DMS 273 treated with DMSO at 0.1 percent for 48 hours (cell line): ENCODE data around the gene ERGIC1.

Source experiments
- DNase-seq: peaks from one replicate; lab custom pipeline; 2025; lab: John Stamatoyannopoulos, UW

ERGIC1 gene

GRCh38 chr5:172950176-172950965, 116.3 kb downstream of the ERGIC1 start:
- no peak for DNase-seq

- no peak for DNase-seq
These were observed 117.5 kb downstream of the ERGIC1 start for GRCh38 chr5:172951371-172952033.

- no peak for DNase-seq
These were observed 118.0 kb downstream of the ERGIC1 start for GRCh38 chr5:172952034-172952511.

GRCh38 chr5:172953776-172954675, 120.0 kb downstream of the ERGIC1 start:
- no peak for DNase-seq

GRCh38 chr5:172954751-172955159, 120.7 kb downstream of the ERGIC1 start:
- DNase-seq, result no peak

- DNase-seq, result no peak
These were observed 122.2 kb downstream of the ERGIC1 start for GRCh38 chr5:172956228-172956627.

GRCh38 chr5:172956936-172957335, 122.9 kb downstream of the ERGIC1 start:
- no peak for DNase-seq

GRCh38 chr5:172957458-172957857, 123.4 kb downstream of the ERGIC1 start:
- DNase-seq, result no peak

- DNase-seq, result no peak
These were observed 124.4 kb downstream of the ERGIC1 start for GRCh38 chr5:172958331-172959046.

GRCh38 chr5:172959824-172960799, 126.1 kb downstream of the ERGIC1 start:
- DNase-seq, result no peak

- no peak for DNase-seq
These were observed 135.9 kb downstream of the ERGIC1 start for GRCh38 chr5:172969921-172970320.

- no peak for DNase-seq
These were observed 137.4 kb downstream of the ERGIC1 start for GRCh38 chr5:172971482-172971881.

GRCh38 chr5:172972552-172972951, 138.5 kb downstream of the ERGIC1 start:
- DNase-seq, result no peak

GRCh38 chr5:172973127-172973916, 139.3 kb downstream of the ERGIC1 start:
- no peak for DNase-seq

GRCh38 chr5:172973931-172974330, 139.9 kb downstream of the ERGIC1 start:
- DNase-seq, result no peak

- DNase-seq, result no peak
These were observed 141.2 kb downstream of the ERGIC1 start for GRCh38 chr5:172975289-172975688.

GRCh38 chr5:172979778-172980177, 145.7 kb downstream of the ERGIC1 start:
- DNase-seq, result no peak

GRCh38 chr5:172981931-172982330, 147.9 kb downstream of the ERGIC1 start:
- no peak for DNase-seq

- peak; percentile 86 for DNase-seq
These were observed 149.6 kb downstream of the ERGIC1 start, which contains the start of gene ATP6V0E1 for GRCh38 chr5:172983542-172984243. Gene ATP6V0E1 (plus strand): TSS chr5:172983771. CDS start chr5:172983861, 90 bp downstream.
